GM18508 (cell line): ENCODE results near the gene KIAA1549.

ENCODE experiments used
- ATAC-seq: cut with Tn5 transposase; IDR thresholded peaks from one replicate; pipeline ENCODE4 v1.9.1; 2021; ENCODE audit warnings: moderate number of reproducible peaks; ENCODE audit not compliant: insufficient read depth, unreplicated experiment

Gene KIAA1549

DNA sequence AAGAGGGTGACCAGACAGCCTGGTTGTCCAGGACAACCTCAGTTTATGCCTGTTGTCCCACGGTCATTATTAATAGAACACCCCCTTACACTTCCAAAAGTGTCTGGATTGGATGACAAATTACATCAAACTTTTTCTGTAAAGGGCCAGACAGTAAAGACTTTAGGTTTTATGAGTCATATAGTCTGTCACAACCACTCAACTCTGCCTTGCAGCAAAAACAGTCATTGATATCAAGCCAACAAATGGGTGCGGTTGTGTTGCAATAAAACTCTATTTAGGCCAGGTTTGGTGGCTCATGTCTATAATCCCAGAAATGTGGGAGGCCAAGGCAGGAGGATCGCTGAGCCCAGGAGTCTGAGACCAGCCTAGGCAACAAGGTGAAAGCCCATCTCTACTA lies 116.5 kb downstream of the KIAA1549 start:
- no peak for ATAC-seq

- no peak for ATAC-seq
These were observed 117.3 kb downstream of the KIAA1549 start for GRCh38 chr7:138863931-138864330.

DNA sequence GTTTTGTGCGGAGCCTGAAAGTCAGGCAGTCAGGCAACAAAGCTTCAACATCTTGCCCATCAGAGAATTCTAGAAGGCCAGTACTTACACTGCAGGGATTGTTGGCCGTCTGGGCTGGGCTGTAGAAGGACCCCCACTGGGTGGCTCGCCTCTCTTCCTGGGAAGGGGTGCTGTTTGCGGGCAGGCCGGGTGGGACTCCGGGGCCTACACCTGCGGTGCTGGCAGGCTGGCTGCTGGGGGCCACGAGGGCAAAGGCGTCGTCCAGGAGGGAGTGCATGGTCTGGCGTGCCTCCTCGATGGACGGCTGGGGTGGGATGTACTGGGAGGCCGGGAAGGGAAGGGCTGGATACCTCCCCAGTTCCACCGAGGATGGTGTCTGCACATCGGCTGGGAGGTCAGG lies 120.1 kb downstream of the KIAA1549 start:
- ATAC-seq, result no peak

DNA sequence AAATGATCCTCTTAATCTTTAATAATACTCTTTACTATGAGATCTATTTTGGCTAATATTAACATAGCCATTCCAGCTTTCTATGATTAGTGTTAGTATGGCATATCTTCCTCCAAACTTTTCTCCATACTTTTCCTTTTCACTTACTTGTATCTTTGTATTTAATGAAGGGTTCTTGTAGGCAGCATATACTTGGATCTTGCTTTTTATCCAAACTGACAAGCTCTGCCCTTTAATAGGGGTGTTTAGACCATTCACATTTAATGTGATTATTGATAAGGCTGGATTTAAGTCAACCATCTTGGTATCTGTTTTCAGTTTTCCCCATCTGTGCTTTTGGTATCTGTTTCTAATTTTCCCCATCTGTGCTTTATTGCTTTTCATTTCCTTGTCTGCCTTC lies 123.5 kb downstream of the KIAA1549 start:
- ATAC-seq, result no peak

- ATAC-seq, result no peak
These were observed 127.0 kb downstream of the KIAA1549 start for GRCh38 chr7:138854115-138854645.

DNA sequence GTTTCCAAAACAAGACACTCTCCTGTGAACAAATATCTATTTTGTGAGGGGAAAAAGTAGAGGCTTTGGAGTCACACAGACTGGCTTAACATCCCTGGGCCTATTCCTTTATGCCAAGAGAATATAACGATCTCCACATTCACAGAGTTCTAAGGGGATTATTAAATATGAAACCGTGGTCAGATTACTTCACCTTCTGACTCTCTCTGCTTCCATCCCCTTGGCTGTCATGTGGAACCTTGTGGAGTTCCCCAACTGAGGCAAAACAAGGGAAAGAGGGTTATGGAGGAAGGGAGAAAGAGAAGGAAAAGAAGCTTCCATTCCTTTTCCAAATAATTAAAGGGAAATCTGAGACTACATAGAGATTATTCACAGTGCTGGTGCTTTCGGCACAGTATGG lies 127.7 kb downstream of the KIAA1549 start:
- ATAC-seq, result no peak

- no peak for ATAC-seq
These were observed 128.7 kb downstream of the KIAA1549 start for GRCh38 chr7:138852469-138852868.

GRCh38 chr7:138849701-138850100 lies 131.5 kb downstream of the KIAA1549 start:
- ATAC-seq, result no peak

DNA sequence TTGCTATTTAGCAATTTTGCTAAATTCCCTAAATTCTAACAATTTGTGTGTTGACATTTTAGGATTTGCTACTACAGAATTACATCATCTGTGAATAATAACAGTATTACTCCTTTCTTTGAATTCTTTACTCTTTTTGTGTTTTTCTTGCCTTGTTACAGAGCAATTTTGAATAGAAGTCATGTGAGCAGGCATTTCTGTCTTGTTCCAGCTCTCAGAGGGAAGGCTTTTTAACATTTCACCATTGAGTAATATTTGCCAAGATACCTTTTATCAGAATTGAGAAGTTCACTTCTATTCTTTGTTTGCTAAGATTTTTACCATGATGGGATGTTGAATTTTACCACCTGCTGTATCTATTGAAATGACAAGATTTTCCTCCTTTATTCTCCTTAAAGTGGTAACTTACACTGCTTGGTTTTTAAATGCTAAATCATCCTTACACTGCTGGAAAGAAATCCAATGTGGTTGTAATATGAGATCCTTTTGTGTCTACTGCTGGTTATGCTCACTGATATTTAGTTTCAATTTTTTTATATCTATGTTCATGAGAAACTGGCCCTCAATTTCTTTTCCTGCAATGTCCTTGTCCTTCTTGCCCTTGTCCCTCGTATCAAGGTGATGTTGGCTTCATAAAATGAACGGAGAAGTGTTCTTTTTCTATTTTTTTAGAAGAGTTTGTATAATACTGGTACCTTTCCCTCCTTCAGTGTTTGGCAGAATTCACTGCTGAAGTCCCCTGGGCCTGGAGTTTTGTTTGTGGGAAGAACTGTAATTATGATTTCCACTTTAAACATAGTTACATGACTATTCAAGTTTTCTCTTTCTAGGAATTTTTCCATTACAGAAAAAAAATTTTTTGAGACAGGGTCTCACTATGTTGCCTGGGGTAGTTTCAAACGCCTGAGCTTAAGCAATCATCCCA lies 132.9 kb downstream of the KIAA1549 start:
- no peak for ATAC-seq

GRCh38 chr7:138845711-138846110 lies 135.5 kb downstream of the KIAA1549 start:
- ATAC-seq, result no peak

DNA sequence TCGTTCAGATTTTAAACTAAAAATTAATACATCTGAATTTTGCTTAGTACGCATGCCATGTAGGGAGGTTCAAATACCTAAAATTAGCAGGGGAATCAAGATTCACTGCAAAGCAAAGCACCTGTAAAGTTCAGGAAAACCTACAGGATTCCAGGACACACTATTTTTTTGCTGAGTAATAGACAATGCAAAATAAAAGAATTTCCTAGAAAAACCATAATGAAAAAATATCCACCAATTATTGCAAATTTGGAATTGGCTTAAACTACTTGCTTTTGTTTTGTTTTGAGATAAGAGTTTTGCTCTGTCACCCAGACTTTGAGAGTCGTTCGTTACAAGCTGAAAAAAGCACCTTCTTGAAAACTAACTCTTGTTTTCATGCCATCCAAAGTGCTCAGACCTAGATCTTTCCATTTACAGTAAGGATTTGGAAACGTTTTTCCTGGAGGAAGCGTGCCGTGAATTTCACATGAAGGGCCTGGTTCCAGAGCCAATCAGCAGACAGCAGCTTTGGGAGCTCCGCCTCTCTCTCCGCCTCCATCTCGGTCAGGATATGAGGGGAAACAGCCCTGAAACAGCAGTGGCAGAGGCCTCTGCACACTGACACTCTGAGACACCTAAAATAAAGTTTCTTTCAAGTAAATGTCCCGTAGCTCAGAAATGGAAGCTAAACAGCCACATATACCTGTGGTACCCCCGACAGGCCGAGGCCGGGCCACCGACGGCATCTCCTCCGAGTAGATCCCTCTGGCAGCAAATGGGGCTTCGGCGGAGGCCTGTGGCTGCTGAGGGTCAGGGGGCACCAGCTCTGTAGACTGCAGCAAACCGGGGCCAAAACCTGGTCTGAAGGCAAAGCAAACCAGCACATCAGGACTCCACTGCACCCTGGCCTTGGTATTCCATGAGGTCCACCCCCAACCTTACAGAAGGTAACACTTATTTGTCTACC lies 137.3 kb downstream of the KIAA1549 start:
- ATAC-seq, result no peak

GRCh38 chr7:138842111-138842510 lies 139.1 kb downstream of the KIAA1549 start:
- ATAC-seq, result no peak

GRCh38 chr7:138838166-138838565 lies 143.0 kb downstream of the KIAA1549 start:
- no peak for ATAC-seq

DNA sequence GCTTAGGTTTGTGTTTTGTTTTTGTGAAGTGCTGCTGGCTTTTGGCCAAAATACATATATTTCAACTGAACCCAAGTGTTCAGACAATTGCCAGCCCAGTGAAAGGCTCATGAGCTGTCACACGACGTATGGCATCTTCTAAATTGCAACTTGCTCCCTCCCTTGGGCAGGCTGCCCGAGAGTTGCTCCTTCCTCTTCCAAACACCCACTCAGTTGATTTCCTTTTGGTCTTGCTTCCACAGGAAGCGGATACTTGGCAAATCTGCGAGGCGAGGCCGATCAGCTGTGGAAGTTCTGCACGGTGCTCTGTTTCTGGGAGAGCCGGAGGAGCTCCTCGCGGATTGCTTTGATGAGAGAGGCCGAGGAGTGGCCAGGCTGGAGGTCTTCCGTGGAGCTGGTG lies 143.6 kb downstream of the KIAA1549 start:
- no peak for ATAC-seq

DNA sequence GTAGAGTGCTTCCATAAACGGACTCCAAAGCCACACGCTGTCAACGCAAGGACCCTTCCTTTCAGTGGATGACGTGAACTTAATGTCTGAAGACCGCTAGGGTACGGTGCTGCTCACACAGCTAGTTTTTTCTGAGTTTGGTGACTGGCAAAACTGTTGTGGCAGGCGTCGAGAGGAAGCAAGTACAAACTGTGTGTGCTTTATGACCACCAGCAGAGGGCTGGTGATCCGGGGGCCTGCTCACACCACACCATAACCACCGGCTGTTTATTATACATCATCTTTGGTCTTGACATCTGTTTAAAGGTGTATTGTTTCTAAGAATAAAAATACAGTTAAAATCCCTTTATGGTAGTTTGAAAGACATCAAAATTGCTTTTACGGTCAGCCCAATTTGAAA lies 146.1 kb downstream of the KIAA1549 start:
- ATAC-seq, result no peak

DNA sequence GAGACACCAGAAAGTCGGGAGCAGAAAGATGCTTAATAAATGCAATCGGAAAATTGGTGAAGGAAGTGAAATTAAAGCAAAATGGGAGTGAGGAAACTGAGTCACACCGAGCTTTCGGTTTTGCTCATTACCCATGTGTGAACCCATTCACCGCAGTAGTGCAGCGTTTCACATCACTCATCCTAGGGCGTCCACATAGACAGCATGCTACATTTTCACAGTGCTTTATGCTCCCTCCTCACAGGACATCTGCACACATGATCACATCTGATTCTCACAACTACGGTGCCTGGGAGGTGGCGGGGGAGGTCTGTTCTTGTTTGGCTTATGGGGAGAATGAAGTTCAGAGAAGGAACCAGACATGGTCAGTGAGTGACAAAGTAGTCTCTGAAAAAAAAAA lies 146.6 kb downstream of the KIAA1549 start:
- no peak for ATAC-seq

DNA sequence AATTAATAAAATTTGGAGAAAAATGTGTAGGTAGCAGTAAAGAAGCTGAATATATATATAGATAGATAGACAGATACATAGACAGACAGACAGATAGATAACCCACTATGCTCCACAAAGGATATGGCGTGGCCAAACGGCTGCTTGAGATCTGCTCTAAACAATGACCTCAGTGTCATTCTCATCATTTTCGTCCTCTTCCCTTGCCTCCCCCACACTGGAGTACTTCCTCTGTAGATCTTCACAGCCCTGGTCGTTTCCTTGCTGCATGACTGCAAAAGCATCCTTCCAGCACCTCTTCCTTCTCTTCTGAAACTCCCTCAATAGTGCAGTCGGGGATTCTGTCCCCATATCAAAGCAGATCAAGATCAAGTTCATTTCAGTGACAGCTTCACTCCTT lies 147.6 kb downstream of the KIAA1549 start:
- no peak for ATAC-seq

DNA sequence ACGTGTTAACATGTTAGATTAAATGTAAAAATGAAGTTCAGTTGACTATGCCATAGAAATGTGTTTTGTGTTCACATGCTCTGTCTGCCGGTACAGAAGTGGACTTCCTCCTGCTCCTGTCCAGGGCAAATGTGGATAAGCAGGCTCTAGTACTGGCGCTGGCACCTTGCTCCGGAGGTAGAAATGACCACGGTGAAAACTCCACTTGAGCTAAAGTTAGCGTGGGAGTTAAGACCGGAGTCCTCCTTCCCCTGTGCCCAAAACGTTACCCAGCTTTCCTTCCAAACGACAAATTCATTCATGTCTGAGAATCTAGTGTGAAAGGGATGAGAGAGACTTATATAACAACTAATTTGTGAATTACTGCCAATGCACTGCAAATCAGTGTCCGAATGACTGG lies 148.2 kb downstream of the KIAA1549 start:
- ATAC-seq, result no peak

- no peak for ATAC-seq
These were observed 151.9 kb downstream of the KIAA1549 start for GRCh38 chr7:138829335-138829734.

DNA sequence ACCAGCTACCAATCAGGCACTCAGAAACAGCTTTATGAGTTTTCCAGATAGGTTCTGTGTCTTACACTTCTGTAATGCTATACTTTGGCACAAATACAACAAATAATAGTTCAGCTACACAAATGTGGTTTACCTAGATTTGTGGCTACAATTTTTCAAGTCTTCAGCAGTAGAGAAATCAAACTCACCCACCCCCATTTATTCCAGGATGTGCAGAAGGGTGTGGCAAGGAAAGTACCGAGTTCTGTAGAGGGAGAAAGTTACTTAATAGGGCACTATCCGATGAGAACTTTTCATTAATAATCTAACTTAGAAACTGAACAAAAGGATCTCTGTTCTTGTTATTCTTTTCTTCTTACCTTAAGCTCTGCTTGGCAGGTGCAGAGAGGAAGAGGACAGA lies 152.9 kb downstream of the KIAA1549 start:
- no peak for ATAC-seq
